22Rv1 (cell line): ENCODE measurements around the gene NIPA2.

Source experiments
- CTCF ChIP-seq: fragments of 450-650 bp; IDR thresholded peaks from 2 replicates; pipeline ENCODE4 v1.5.1; 2017; ENCODE audit warnings: mild to moderate bottlenecking
- ZFX ChIP-seq: fragments of 450-650 bp; IDR thresholded peaks from 2 replicates; pipeline ENCODE4 v1.6.1; 2017; ENCODE audit warnings: antibody characterized with exemption, borderline replicate concordance

DNA sequence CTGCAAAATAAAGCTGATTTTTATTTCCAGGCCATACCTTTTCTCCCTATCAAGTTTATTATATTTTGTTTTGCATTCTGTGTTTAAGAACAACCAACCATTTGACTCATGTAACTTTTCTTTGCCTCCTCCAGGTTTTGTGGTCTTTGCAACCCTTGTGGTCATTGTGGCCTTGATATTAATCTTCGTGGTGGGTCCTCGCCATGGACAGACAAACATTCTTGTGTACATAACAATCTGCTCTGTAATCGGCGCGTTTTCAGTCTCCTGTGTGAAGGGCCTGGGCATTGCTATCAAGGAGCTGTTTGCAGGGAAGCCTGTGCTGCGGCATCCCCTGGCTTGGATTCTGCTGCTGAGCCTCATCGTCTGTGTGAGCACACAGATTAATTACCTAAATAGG, 27.6 kb downstream of the NIPA2 start:
- TF ChIP-seq CTCF, result no peak
- TF ChIP-seq ZFX, result no peak
